Measurements from ENCODE around the gene PARVG.

Gene PARVG

GRCh38 chr22:44202261-44202789 lies 21.6 kb downstream of the PARVG start:
- Histone ChIP-seq H3K27me3 (ENCODE audit: control insufficient read depth, insufficient read depth, low read length) (no peaks in the 10 kb centered on the region), H3K79me2 (no peaks in the 10 kb centered on the region), H3K9me3 (ENCODE audit: control insufficient read depth, low read length) (no peaks in the 10 kb centered on the region), H3K9ac (no peak overlapping the region), H3K4me2 (ENCODE audit: low read length) (no peak overlapping the region), H3K27ac (no peak overlapping the region), H3K4me3 (ENCODE audit: low read depth, low read length) (no peak overlapping the region), H3K36me3 (ENCODE audit: control insufficient read depth, insufficient read depth, low read length) (no peaks in the 10 kb centered on the region), H3K4me1 (no peaks in the 10 kb centered on the region), H2AFZ (no peak overlapping the region)
- TF ChIP-seq, protein P1, sequence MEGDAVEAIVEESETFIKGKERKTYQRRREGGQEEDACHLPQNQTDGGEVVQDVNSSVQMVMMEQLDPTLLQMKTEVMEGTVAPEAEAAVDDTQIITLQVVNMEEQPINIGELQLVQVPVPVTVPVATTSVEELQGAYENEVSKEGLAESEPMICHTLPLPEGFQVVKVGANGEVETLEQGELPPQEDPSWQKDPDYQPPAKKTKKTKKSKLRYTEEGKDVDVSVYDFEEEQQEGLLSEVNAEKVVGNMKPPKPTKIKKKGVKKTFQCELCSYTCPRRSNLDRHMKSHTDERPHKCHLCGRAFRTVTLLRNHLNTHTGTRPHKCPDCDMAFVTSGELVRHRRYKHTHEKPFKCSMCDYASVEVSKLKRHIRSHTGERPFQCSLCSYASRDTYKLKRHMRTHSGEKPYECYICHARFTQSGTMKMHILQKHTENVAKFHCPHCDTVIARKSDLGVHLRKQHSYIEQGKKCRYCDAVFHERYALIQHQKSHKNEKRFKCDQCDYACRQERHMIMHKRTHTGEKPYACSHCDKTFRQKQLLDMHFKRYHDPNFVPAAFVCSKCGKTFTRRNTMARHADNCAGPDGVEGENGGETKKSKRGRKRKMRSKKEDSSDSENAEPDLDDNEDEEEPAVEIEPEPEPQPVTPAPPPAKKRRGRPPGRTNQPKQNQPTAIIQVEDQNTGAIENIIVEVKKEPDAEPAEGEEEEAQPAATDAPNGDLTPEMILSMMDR (IDR thresholded peaks at IDR 0.05) = no peak

DNA sequence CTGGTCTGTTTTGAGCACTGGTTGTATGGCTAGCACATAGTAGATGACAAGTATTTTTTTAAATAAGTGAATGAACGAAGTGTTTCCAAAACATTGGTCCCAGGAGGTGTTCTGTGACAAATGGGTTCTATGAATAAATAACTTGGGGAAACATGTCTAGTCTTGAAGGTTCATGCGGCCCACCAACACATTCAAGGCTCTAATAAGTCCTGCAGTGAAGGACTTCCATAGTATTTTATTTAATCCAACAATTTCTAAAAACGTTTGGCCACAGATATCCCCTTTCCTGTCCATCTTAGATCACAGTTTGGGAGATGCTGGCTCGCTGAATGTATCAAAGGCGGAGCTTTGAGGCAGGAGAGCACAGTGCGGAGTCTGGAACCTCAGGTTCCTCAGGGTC lies 22.5 kb downstream of the PARVG start:
- Histone ChIP-seq H3K4me2 (ENCODE audit: low read length) (no peak overlapping the region), H3K27me3 (ENCODE audit: control insufficient read depth, insufficient read depth, low read length) (no peaks in the 10 kb centered on the region), H2AFZ (no peak overlapping the region), H3K4me3 (ENCODE audit: low read depth, low read length) (no peak overlapping the region), H3K4me1 (no peaks in the 10 kb centered on the region), H3K79me2 (no peaks in the 10 kb centered on the region), H3K9me3 (ENCODE audit: control insufficient read depth, low read length) (no peaks in the 10 kb centered on the region), H3K27ac (no peak overlapping the region), H3K9ac (no peak overlapping the region), H3K36me3 (ENCODE audit: control insufficient read depth, insufficient read depth, low read length) (no peaks in the 10 kb centered on the region)
- TF ChIP-seq, protein P1 (IDR thresholded peaks at IDR 0.05) = no peak

DNA sequence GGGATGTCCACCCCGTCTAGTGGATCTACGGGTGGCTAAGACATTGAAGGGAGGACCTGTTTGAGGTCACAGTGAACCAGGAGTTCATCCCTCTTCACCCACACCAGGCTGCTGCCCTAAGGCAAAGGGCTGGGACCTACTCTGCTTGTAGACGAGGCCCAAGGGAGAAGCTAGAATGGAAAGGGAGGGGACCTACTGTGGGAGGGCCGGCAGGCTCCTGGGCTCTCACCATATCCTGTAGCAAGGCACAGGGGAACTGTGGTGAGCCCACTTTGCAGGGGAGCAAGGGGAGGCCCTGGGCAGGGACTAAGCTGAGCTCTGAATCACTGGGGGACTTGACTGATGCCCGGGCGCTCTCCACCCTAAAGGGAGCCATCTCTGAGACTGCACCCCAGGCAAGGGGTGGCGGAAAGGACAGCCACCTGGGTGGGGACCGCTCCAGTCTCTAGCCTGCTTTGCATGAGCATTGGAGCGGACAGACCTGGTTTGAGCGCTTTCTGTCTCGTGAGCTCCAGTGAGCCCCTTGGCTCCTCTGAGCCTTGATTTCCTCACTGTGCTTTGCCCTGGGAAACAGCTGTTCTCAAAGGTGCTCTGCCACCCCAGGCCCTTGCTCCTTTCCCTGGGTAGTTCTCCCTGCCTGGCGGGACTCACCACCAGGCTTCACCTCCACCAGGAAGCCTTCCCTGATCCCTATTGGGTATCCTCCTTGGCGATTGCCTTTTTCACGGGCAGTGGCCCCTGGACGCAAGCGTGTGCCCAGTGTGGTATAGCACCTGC lies 24.2 kb downstream of the PARVG start:
- no peaks in the 10 kb centered on the region for H3K4me1 ChIP-seq

DNA sequence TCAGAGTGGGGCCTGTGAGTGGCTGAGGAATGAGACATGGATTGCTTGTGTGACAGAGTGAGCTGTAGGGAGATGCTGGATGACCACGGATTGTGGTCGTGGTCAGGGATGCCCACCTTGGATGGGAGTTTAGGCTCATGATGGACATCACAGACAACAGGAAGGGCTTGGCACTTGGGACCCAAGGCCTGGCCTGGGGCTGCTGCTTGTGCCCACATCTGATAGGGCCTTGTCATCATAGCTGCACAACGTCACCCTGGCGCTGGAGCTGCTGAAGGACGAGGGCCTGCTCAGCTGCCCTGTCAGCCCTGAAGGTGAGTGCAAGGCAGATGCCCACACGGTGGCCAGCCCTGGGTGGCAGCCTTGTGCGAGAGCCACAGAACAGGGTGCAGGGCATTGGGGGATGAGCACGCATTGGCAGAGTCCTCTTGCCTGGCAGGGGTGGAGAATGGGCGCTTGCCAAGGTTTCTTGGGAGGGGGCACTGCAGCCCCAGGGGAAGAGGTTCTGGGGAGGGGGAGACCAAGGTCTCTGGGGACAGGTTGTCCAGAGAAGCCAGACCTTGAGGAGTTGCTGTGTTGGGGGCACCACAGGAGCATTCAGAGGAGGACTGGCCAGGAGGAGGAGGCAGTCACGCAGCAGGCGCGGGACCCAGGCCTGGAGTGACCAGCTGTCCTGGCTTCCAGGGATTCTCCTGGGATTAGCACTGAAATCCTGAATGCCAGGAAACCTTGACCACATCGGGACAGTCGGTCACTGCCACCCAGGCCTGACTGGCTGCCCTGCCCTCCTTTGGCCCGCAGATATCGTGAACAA lies 25.0 kb downstream of the PARVG start:
- no peak overlapping the region for H3K4me2 ChIP-seq (ENCODE audit: low read length)
- no peak overlapping the region for H2AFZ ChIP-seq
- H3K79me2 ChIP-seq = no peaks in the 10 kb centered on the region
- no peaks in the 10 kb centered on the region for H3K27me3 ChIP-seq (ENCODE audit: control insufficient read depth, insufficient read depth, low read length)
- H3K4me3 ChIP-seq (ENCODE audit: low read depth, low read length) = no peak overlapping the region
- H3K9ac ChIP-seq = no peak overlapping the region
- no peaks in the 10 kb centered on the region for H3K36me3 ChIP-seq (ENCODE audit: control insufficient read depth, insufficient read depth, low read length)
- H3K27ac ChIP-seq = no peak overlapping the region
- H3K4me1 ChIP-seq = no peaks in the 10 kb centered on the region
- TF ChIP-seq, protein P1 (IDR thresholded peaks at IDR 0.05) = no peak
- no peaks in the 10 kb centered on the region for H3K9me3 ChIP-seq (ENCODE audit: control insufficient read depth, low read length)

More for the DNA sequence above, 24.2 kb downstream of the PARVG start:
- Histone ChIP-seq H3K9ac (no peak overlapping the region), H3K4me2 (ENCODE audit: low read length) (no peak overlapping the region), H2AFZ (no peak overlapping the region), H3K9me3 (ENCODE audit: control insufficient read depth, low read length) (no peaks in the 10 kb centered on the region), H3K27me3 (ENCODE audit: control insufficient read depth, insufficient read depth, low read length) (no peaks in the 10 kb centered on the region), H3K79me2 (no peaks in the 10 kb centered on the region), H3K4me3 (ENCODE audit: low read depth, low read length) (no peak overlapping the region), H3K36me3 (ENCODE audit: control insufficient read depth, insufficient read depth, low read length) (no peaks in the 10 kb centered on the region), H3K27ac (no peak overlapping the region)
- TF ChIP-seq, protein P1 (IDR thresholded peaks at IDR 0.05) = no peak

Measured in parathyroid adenoma (tissue), 2 donors.